SK-N-MC (cell line): ENCODE results near the gene FBXL16.

ENCODE experiments used
- DNase-seq: peaks from one replicate; pipeline ENCODE4 v3.0.0-alpha.2; 2011; ENCODE audit warnings: low read depth, low spot score
- H3K27ac ChIP-seq: fragments of 200-600 bp; sonication (generic); 2 replicates; pipeline ENCODE4 v1.5.1; 2016; ENCODE audit warnings: mixed run types
- H3K36me3 ChIP-seq: fragments of 200-600 bp; sonication (generic); 2 replicates; pipeline ENCODE4 v1.6.1; 2017; ENCODE audit warnings: antibody characterized with exemption, low read length, mixed read lengths; ENCODE audit not compliant: insufficient read depth
- H3K4me3 ChIP-seq: fragments of 200-600 bp; sonication (generic); 2 replicates; pipeline ENCODE4 v1.5.1; 2016
- H3K9ac ChIP-seq: fragments of 200-600 bp; sonication (generic); 2 replicates; pipeline ENCODE4 v1.8.0; 2017; ENCODE audit warnings: mixed run types, mixed read lengths; ENCODE audit not compliant: insufficient read length
- H3K9me3 ChIP-seq: fragments of 200-600 bp; sonication (generic); 2 replicates; pipeline ENCODE4 v1.6.1; 2017; ENCODE audit warnings: low read depth, mild to moderate bottlenecking, antibody characterized with exemption, low read length, moderate library complexity, mixed read lengths
- EZH2 ChIP-seq: fragments of 200-600 bp; sonication (generic); IDR thresholded peaks from one replicate; pipeline ENCODE4 v1.6.1; 2017; ENCODE audit warnings: antibody characterized with exemption
- FOXP2 ChIP-seq: optimal IDR thresholded peaks from 2 replicates; pipeline ENCODE3; 2011; ENCODE audit warnings: mild to moderate bottlenecking, moderate library complexity; ENCODE audit not compliant: insufficient read depth; ENCODE audit errors: extremely low read length, control extremely low read depth
- POLR2AphosphoS5 ChIP-seq: IDR thresholded peaks from 2 replicates; pipeline ENCODE4 v1.6.1; 2012; ENCODE audit warnings: mild to moderate bottlenecking, low read depth, low read length, borderline replicate concordance

Gene FBXL16

GRCh38 chr16:720447-720989, 14.9 kb upstream of the FBXL16 start:
- no peaks in the 10 kb centered on the region for H3K9me3 ChIP-seq
- peak overlapping the region; percentile 60 for H3K9ac ChIP-seq
- H3K36me3 ChIP-seq: no peaks in the 10 kb centered on the region
- TF ChIP-seq FOXP2 (no peak), POLR2AphosphoS5 (0 out of 2 replicates have a peak, but pooled peaks have one; percentile 2)
- no peak for DNase-seq
- H3K4me3 ChIP-seq: peak overlapping the region; percentile 85
- no peak overlapping the region for H3K27ac ChIP-seq

DNA sequence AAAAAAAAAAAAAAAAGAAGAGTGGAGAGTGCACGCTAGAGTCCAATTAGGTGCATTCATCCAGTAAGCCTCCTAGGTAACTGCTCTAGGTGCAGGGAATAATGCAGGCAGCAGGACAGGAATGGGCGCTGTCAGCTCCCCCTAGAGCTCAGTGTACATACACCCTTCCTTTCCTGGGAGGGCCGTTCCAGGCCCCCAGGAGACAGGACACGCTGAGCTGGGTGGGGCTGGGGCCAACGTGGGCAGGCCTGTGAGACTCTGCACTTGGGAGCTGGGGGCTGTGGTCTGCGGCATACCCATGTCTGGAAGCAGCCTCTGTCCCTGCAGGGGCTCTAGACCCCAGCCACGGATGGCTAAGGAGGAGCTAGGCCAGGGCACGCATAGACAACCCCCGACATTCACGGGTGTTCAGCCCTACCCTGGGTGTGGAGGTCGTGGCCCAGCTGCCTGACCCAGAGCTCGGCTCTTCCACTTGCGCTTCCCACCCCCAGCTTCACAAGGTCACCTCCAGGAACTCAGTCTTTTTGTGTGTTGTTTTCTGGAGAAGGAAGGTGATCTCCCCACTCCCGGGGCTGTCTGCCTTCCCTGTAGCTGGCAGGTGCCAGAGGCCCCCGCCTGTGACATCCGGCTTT, 14.3 kb upstream of the FBXL16 start:
- Histone ChIP-seq H3K9ac (no peak overlapping the region), H3K36me3 (no peaks in the 10 kb centered on the region), H3K9me3 (no peaks in the 10 kb centered on the region), H3K4me3 (peak overlapping the region; percentile 85), H3K27ac (no peak overlapping the region)
- DNase-seq: no peak
- no peak for TF ChIP-seq EZH2
- no peak for TF ChIP-seq FOXP2
- TF ChIP-seq POLR2AphosphoS5: no peak

GRCh38 chr16:718922-719321, 13.3 kb upstream of the FBXL16 start:
- Histone ChIP-seq H3K9me3 (no peaks in the 10 kb centered on the region), H3K4me3 (no peak overlapping the region), H3K27ac (no peak overlapping the region), H3K9ac (no peak overlapping the region), H3K36me3 (no peaks in the 10 kb centered on the region)
- TF ChIP-seq FOXP2: no peak
- no peak for TF ChIP-seq POLR2AphosphoS5
- no peak for TF ChIP-seq EZH2
- no peak for DNase-seq

GRCh38 chr16:718389-718788, 12.8 kb upstream of the FBXL16 start:
- H3K36me3 ChIP-seq: no peaks in the 10 kb centered on the region
- H3K9ac ChIP-seq: no peak overlapping the region
- no peak for DNase-seq
- TF ChIP-seq EZH2 (no peak), POLR2AphosphoS5 (no peak), FOXP2 (no peak)
- no peak overlapping the region for H3K27ac ChIP-seq
- no peak overlapping the region for H3K4me3 ChIP-seq
- no peaks in the 10 kb centered on the region for H3K9me3 ChIP-seq

DNA sequence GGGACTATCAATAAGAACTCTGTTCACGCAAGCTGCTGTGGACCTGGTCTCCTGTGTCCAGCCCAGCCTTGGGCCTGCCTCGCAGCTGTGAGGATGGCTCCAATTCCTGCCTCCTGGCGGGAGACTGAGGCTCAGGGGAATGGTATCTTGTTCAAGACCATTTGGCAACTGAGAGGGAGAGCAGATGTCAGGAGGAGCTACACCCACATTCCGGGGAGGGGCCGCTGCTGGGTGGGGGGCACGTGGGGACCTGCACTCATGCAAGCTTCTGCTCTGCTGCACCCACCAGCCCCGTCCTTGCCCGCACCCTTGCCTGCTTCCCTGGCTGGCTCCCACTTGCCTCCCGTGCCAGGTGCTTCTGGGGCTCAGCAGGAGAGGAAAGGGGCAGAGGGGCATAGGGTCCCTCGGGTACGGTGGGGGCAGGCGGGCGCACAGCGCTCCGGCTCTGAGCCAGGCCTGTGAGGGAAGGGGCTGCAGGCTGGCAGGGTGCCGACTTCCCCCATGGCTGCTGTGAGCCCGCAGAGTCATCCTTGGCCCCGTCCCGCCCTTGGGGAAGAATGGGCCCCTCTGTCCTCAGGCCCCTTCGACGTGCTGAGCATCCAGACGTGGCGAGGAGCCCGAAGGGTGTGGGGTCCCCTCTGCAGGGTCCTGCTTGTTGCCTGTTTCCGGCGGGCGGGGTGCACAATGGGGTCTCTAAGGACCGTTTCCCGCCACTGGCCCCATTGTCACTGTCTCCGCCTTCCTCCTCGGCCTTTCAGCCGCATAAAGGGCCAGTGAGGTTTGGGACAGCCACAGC, 12.0 kb upstream of the FBXL16 start:
- H3K9ac ChIP-seq: no peak overlapping the region

DNA sequence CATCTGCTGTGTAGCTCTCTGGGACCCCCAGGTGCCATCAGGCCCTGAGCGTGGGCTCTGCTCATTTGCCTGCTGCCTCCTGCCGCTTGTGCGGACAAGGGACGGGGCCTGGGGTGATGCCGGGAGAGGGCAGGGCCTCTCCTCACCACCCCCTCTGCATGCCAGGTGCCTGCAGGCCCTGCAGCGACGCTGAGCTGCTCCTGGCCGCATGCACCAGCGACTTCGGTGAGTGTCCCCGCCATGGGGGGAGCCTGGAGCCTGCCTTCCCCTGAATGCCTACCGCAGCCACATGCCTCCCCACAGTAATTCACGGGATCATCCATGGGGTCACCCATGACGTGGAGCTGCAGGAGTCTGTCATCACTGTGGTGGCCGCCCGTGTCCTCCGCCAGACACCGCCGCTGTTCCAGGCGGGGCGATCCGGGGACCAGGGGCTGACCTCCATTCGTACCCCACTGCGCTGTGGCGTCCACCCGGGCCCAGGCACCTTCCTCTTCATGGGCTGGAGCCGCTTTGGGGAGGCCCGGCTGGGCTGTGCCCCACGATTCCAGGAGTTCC, 11.2 kb upstream of the FBXL16 start:
- TF ChIP-seq EZH2 (no peak), FOXP2 (no peak), POLR2AphosphoS5 (no peak)
- Histone ChIP-seq H3K9me3 (no peaks in the 10 kb centered on the region), H3K27ac (no peak overlapping the region), H3K4me3 (no peak overlapping the region), H3K36me3 (no peaks in the 10 kb centered on the region), H3K9ac (no peak overlapping the region)
- DNase-seq: no peak

More for the DNA sequence above, 12.0 kb upstream of the FBXL16 start:
- H3K27ac ChIP-seq: no peak overlapping the region
- no peak overlapping the region for H3K4me3 ChIP-seq
- DNase-seq: no peak
- H3K9me3 ChIP-seq: no peaks in the 10 kb centered on the region
- no peak for TF ChIP-seq FOXP2
- TF ChIP-seq POLR2AphosphoS5: no peak
- no peak for TF ChIP-seq EZH2
- no peaks in the 10 kb centered on the region for H3K36me3 ChIP-seq

GRCh38 chr16:716200-716568, 10.6 kb upstream of the FBXL16 start:
- H3K27ac ChIP-seq: no peak overlapping the region
- no peaks in the 10 kb centered on the region for H3K9me3 ChIP-seq
- no peak for DNase-seq
- H3K9ac ChIP-seq: no peak overlapping the region
- no peak overlapping the region for H3K4me3 ChIP-seq
- TF ChIP-seq EZH2 (no peak), FOXP2 (no peak), POLR2AphosphoS5 (no peak)
- no peaks in the 10 kb centered on the region for H3K36me3 ChIP-seq

DNA sequence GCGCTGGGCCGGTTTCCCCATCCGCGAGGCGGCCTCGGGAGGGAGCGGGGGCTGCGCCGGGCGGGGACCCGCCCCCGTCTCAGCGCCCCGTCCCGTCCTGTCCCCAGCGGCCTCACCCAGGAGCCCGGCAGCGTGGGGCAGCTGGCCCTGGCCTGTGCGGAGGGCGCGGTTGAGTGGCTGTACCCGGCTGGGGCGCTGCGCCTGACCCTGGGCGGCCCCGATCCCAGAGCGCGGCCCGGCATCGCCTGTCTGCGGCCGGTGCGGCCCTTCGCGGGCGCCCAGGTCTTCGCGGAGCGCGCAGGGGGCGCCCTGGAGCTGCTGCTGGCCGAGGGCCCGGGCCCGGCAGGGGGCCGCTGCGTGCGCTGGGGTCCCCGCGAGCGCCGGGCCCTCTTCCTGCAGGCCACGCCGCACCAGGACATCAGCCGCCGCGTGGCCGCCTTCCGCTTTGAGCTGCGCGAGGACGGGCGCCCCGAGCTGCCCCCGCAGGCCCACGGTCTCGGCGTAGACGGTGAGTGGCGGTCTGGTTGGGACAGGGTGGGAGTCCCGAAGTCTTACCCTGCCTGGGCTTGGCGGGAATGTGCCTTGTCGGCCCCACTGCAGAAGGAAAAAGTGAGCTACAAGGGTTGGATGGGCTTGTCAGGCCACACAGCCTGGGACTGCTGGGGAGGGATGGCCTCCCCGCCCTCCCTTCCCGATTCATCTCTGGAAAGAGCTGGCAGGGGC, 10.0 kb upstream of the FBXL16 start:
- Histone ChIP-seq H3K9ac (no peak overlapping the region), H3K27ac (no peak overlapping the region), H3K36me3 (no peaks in the 10 kb centered on the region), H3K9me3 (no peaks in the 10 kb centered on the region), H3K4me3 (peak overlapping the region; percentile 43)
- DNase-seq: no peak
- no peak for TF ChIP-seq FOXP2
- peak; percentile 61 for TF ChIP-seq EZH2
